Activated CD4-positive, CD25-positive, alpha-beta regulatory T cell treated with anti-CD3 and anti-CD28 coated beads, Interleukin-2, amount 50 U/mL, for 72 hours (primary cell): ENCODE results near the gene SFMBT2.
"Not testable (repeated sequence)": the region's sequence is repeated elsewhere in the genome, so short reads cannot be mapped to it uniquely, and the experiment has no call there.

Experiments
- DNase-seq: peaks from one replicate; pipeline ENCODE4 v3.0.0; 2021

The SFMBT2 gene

GRCh38 chr10:7317786-7318446 is 92.9 kb downstream of the SFMBT2 start:
- no peak for DNase-seq

GRCh38 chr10:7316839-7317238 is 94.0 kb downstream of the SFMBT2 start:
- no peak for DNase-seq

- no peak for DNase-seq
Observed at GRCh38 chr10:7315906-7316305, 94.9 kb downstream of the SFMBT2 start.

- DNase-seq, result no peak
Observed at GRCh38 chr10:7314170-7314569, 96.7 kb downstream of the SFMBT2 start.

GRCh38 chr10:7312488-7312857 is 98.4 kb downstream of the SFMBT2 start:
- DNase-seq, result no peak

- DNase-seq, result not testable (repeated sequence)
Observed at GRCh38 chr10:7311850-7312487, 98.9 kb downstream of the SFMBT2 start.

GRCh38 chr10:7311218-7311849 is 99.5 kb downstream of the SFMBT2 start:
- DNase-seq, result no peak

GRCh38 chr10:7310076-7310475 is 100.8 kb downstream of the SFMBT2 start:
- DNase-seq, result no peak

GRCh38 chr10:7308826-7309225 is 102.0 kb downstream of the SFMBT2 start:
- DNase-seq, result no peak

GRCh38 chr10:7306616-7307015 is 104.2 kb downstream of the SFMBT2 start:
- DNase-seq, result no peak

- DNase-seq, result no peak
Observed at GRCh38 chr10:7306147-7306546, 104.7 kb downstream of the SFMBT2 start.

- DNase-seq, result no peak
Observed at GRCh38 chr10:7305053-7305452, 105.8 kb downstream of the SFMBT2 start.

- no peak for DNase-seq
Observed at GRCh38 chr10:7304110-7304509, 106.7 kb downstream of the SFMBT2 start.

GRCh38 chr10:7302930-7303557 is 107.8 kb downstream of the SFMBT2 start:
- no peak for DNase-seq

- DNase-seq, result no peak
Observed at GRCh38 chr10:7302392-7302906, 108.4 kb downstream of the SFMBT2 start.

- no peak for DNase-seq
Observed at GRCh38 chr10:7301006-7301778, 109.6 kb downstream of the SFMBT2 start.

- DNase-seq, result no peak
Observed at GRCh38 chr10:7300384-7300971, 110.4 kb downstream of the SFMBT2 start.

GRCh38 chr10:7299601-7300325 is 111.1 kb downstream of the SFMBT2 start:
- DNase-seq, result not testable (repeated sequence)

GRCh38 chr10:7298495-7298894 is 112.3 kb downstream of the SFMBT2 start:
- DNase-seq, result no peak

- DNase-seq, result no peak
Observed at GRCh38 chr10:7297094-7297493, 113.7 kb downstream of the SFMBT2 start.

- DNase-seq, result no peak
Observed at GRCh38 chr10:7296648-7297047, 114.2 kb downstream of the SFMBT2 start.

GRCh38 chr10:7296076-7296475 is 114.8 kb downstream of the SFMBT2 start:
- no peak for DNase-seq
